ENCODE results near the gene UBLCP1.

DNA sequence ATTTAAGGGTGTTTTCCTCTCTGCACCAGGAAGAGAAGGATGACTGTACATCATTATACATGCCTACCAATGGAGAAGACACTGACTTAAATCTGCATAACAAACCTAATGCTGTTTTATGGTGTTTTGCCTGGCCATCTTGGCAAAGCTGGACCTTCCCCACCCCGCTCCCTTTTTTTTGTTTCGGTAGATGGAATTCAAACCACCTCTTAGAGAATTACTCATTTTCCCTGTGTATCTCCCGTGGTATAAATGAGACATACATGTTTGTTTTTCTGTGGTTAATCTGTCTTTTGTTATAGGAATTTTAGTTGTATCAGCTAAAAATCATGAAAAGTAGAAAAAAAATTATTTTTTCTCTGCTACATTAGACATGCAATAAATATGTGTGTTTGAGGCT is 38.4 kb downstream of the UBLCP1 start:
- TF ChIP-seq, protein P1, sequence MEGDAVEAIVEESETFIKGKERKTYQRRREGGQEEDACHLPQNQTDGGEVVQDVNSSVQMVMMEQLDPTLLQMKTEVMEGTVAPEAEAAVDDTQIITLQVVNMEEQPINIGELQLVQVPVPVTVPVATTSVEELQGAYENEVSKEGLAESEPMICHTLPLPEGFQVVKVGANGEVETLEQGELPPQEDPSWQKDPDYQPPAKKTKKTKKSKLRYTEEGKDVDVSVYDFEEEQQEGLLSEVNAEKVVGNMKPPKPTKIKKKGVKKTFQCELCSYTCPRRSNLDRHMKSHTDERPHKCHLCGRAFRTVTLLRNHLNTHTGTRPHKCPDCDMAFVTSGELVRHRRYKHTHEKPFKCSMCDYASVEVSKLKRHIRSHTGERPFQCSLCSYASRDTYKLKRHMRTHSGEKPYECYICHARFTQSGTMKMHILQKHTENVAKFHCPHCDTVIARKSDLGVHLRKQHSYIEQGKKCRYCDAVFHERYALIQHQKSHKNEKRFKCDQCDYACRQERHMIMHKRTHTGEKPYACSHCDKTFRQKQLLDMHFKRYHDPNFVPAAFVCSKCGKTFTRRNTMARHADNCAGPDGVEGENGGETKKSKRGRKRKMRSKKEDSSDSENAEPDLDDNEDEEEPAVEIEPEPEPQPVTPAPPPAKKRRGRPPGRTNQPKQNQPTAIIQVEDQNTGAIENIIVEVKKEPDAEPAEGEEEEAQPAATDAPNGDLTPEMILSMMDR (conservative IDR thresholded peaks at IDR 0.05; ENCODE audit: low read length): no peak
- TF ChIP-seq EZH2phosphoT487 (IDR thresholded peaks at IDR 0.05; ENCODE audit: borderline replicate concordance, low read depth, low read length): no peak
